BLaER1 (cell line): ENCODE measurements around the gene APPL2.
"Not testable (repeated sequence)": the region's sequence is repeated elsewhere in the genome, so short reads cannot be mapped to it uniquely, and the experiment has no call there.

Experiments
- H3K27ac ChIP-seq: shearing (Covaris generic); formaldehyde crosslinking; 2 replicates; pipeline ENCODE4 v1.8.1; 2022
- H3K27me3 ChIP-seq: shearing (Covaris generic); formaldehyde crosslinking; 2 replicates; pipeline ENCODE4 v1.8.1; 2022
- H3K36me3 ChIP-seq: shearing (Covaris generic); formaldehyde crosslinking; 2 replicates; pipeline ENCODE4 v1.8.1; 2022
- H3K4me1 ChIP-seq: shearing (Covaris generic); formaldehyde crosslinking; 2 replicates; pipeline ENCODE4 v1.8.1; 2022
- H3K4me2 ChIP-seq: shearing (Covaris generic); formaldehyde crosslinking; 2 replicates; pipeline ENCODE4 v1.8.1; 2022
- H3K4me3 ChIP-seq: shearing (Covaris generic); formaldehyde crosslinking; 2 replicates; pipeline ENCODE4 v1.8.1; 2022
- H3K9ac ChIP-seq: shearing (Covaris generic); formaldehyde crosslinking; 2 replicates; pipeline ENCODE4 v1.8.1; 2022
- H3K9me3 ChIP-seq: shearing (Covaris generic); formaldehyde crosslinking; 2 replicates; pipeline ENCODE4 v1.8.1; 2022
- H4K20me1 ChIP-seq: shearing (Covaris generic); formaldehyde crosslinking; 2 replicates; pipeline ENCODE4 v1.8.1; 2022
- Cebpa-rat ChIP-seq: shearing (Covaris generic); IDR thresholded peaks from 2 replicates; pipeline ENCODE4 v1.8.1; 2022

The APPL2 gene

GRCh38 chr12:105257321-105257728 is 21.4 kb upstream of the APPL2 start:
- H3K9ac ChIP-seq, result no peak overlapping the region
- no peak for TF ChIP-seq Cebpa-rat
- H3K4me2 ChIP-seq, result no peak overlapping the region
- H3K9me3 ChIP-seq, result peaks cover 14% of the 10 kb centered on the region; the same call in 1 of the 2 replicates
- H3K36me3 ChIP-seq, result no peaks in the 10 kb centered on the region
- H3K4me3 ChIP-seq, result no peak overlapping the region
- no peaks in the 10 kb centered on the region for H4K20me1 ChIP-seq
- H3K4me1 ChIP-seq, result no peaks in the 10 kb centered on the region
- no peak overlapping the region for H3K27ac ChIP-seq
- H3K27me3 ChIP-seq, result no peaks in the 10 kb centered on the region

DNA sequence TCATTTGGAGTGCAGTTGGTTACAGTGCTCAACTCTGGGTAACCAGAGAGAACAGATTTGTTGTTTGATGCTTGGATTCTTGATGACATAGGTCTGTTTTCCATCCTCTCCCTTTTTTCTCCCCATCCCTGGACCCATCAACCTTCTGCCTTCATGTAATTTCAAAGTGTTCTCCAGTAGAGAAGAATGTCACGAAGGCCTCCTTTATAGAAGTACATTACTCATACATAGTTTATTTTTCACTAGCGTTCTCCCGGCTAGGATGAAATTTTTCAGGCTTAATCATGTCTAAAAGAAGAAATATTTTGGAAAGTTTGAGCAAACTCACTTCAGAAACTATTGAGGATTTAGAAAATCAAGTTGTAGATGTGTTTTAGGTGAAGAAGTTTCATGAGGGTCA is 20.9 kb upstream of the APPL2 start:
- Histone ChIP-seq H3K27me3 (no peaks in the 10 kb centered on the region), H3K4me1 (no peaks in the 10 kb centered on the region), H3K9me3 (peaks cover 14% of the 10 kb centered on the region; the same call in 1 of the 2 replicates), H3K27ac (no peak overlapping the region), H3K9ac (no peak overlapping the region), H4K20me1 (no peaks in the 10 kb centered on the region), H3K4me2 (no peak overlapping the region), H3K36me3 (no peaks in the 10 kb centered on the region), H3K4me3 (no peak overlapping the region)
- no peak for TF ChIP-seq Cebpa-rat

DNA sequence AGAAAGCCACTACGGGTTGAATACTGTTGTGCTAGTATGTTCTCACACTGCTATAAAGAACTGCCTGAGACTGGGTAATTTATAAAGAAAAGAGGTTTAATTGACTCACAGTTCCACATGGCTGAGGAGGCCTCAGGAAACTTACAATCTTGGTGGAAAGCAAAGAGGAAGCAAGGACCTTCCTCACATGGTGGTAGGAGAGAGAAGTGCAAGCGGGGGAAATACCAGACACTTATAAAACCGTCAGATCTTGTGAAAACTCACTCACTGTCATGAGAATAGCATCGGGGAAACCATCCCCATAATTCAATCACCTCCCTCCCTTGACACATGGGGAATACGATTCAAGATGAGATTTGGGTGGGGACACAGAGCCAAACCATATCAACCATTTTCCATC is 20.5 kb upstream of the APPL2 start:
- not testable (repeated sequence) for H3K27me3 ChIP-seq, H3K36me3 ChIP-seq, H4K20me1 ChIP-seq, H3K4me2 ChIP-seq, H3K4me3 ChIP-seq, H3K9ac ChIP-seq, H3K27ac ChIP-seq, H3K4me1 ChIP-seq
- peaks cover 14% of the 10 kb centered on the region; the same call in 1 of the 2 replicates for H3K9me3 ChIP-seq

DNA sequence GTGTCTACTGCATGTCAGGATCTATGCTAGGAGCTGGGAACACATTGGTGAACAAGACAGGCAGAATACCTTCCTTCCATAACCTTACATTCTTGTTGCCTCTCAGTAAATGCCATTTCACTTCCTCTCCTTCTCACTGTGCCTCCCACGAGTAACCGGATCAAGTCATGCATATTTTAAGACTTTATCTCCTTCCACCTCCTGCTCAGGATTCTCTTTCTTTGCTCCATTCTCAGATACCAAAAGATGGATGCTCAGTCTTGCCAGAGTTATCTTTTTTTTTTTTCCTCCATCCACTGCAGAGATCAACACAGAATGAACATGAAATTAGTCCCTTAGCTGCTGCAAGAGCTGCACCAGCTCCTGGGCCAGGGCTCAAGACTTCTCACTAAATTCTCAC is 20.0 kb upstream of the APPL2 start:
- TF ChIP-seq Cebpa-rat, result no peak
- H3K9me3 ChIP-seq, result peaks cover 14% of the 10 kb centered on the region; the same call in 1 of the 2 replicates
- no peaks in the 10 kb centered on the region for H3K36me3 ChIP-seq
- H3K27ac ChIP-seq, result no peak overlapping the region
- no peaks in the 10 kb centered on the region for H3K4me1 ChIP-seq
- H3K27me3 ChIP-seq, result no peaks in the 10 kb centered on the region
- no peak overlapping the region for H3K9ac ChIP-seq
- H3K4me2 ChIP-seq, result no peak overlapping the region
- H3K4me3 ChIP-seq, result no peak overlapping the region
- no peaks in the 10 kb centered on the region for H4K20me1 ChIP-seq

DNA sequence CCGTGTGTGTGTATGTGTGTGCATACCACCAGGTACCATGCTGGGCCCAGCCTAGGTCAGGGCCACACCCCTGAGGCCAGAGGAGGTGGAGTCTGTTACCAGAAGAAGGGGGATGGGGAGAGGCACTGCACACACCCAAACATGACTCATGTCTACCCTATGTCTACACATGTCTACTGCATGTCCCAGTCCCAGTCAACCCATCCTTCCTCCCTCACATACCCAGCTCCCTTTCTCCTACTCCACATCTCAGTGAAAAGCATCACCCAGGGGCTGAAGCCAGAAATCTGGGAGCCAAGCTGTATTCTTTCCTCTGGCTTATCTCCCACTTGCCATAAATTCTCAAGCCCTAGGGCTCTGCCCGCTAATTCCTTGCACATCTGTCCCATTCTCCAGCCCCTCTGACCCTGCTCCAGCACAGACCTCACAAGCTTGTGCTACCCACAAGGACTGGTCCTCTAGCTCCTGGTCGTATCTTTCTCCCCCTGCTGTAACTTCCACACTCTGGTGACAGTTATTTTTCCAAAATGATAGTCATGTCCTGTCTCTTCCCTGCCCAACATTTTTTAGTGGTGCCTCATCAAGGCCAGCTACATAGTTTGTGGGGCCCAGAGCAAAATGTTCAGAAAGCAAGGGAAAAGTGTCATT is 18.0 kb upstream of the APPL2 start:
- H3K27ac ChIP-seq, result no peak overlapping the region
- no peak overlapping the region for H3K4me2 ChIP-seq

DNA sequence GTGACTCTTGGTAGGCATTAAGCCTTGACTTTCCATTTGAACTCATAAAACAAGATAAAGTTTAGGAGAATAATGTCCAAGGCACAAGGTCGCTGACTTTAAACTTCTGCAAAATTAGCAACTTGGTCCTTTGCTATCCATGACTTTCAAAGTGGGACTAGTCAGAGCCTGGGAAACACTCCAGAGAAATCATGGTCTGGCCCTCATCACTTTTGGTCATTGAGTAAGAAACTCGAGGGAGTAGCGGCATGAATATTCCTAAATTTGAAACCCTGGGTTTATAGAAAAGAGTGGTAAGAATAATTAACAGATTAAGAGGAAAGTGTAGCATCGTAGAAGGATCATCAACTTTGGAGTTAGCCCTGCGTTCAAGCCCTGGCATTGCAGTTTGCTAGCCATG is 16.9 kb upstream of the APPL2 start:
- no peaks in the 10 kb centered on the region for H3K36me3 ChIP-seq
- H3K27me3 ChIP-seq, result no peaks in the 10 kb centered on the region
- no peaks in the 10 kb centered on the region for H3K4me1 ChIP-seq
- no peak overlapping the region for H3K4me3 ChIP-seq
- no peak overlapping the region for H3K9ac ChIP-seq
- H4K20me1 ChIP-seq, result no peaks in the 10 kb centered on the region
- TF ChIP-seq Cebpa-rat, result no peak
- no peak overlapping the region for H3K4me2 ChIP-seq
- H3K9me3 ChIP-seq, result peaks cover 11% of the 10 kb centered on the region; the same call in 1 of the 2 replicates
- H3K27ac ChIP-seq, result no peak overlapping the region

More for the DNA sequence above, 18.0 kb upstream of the APPL2 start:
- Histone ChIP-seq H3K9me3 (peaks cover 11% of the 10 kb centered on the region; the same call in 1 of the 2 replicates), H3K4me3 (no peak overlapping the region), H3K27me3 (no peaks in the 10 kb centered on the region), H4K20me1 (no peaks in the 10 kb centered on the region), H3K4me1 (no peaks in the 10 kb centered on the region), H3K9ac (no peak overlapping the region), H3K36me3 (no peaks in the 10 kb centered on the region)
- TF ChIP-seq Cebpa-rat, result no peak

DNA sequence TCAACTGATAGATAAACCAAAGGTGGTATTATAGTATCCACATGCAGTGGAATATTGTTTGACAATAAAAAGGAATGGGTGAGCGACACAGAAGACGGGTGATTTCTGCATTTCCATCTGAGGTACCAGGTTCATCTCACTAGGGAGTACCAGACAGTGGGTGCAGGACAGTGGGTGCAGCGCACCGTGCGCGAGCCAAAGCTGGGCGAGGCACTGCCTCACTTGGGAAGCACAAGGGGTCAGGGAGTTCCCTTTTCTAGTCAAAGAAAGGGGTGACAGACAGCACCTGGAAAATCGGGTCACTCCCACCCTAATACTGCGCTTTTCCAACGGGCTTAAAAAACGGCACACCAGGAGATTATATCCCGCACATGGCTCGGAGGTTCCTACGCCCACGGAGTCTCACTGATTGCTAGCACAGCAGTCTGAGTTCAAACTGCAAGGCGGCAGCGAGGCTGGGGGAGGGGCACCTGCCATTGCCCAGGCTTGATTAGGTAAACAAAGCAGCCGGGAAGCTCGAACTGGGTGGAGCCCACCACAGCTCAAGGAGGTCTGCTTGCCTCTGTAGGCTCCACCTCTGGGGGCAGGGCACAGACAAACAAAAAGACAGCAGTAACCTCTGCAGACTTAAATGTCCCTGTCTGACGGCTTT is 9.9 kb upstream of the APPL2 start:
- not testable (repeated sequence) for H3K4me2 ChIP-seq, H3K4me3 ChIP-seq, H3K9me3 ChIP-seq, H3K27me3 ChIP-seq, H3K4me1 ChIP-seq, H4K20me1 ChIP-seq, H3K9ac ChIP-seq, H3K36me3 ChIP-seq, H3K27ac ChIP-seq

DNA sequence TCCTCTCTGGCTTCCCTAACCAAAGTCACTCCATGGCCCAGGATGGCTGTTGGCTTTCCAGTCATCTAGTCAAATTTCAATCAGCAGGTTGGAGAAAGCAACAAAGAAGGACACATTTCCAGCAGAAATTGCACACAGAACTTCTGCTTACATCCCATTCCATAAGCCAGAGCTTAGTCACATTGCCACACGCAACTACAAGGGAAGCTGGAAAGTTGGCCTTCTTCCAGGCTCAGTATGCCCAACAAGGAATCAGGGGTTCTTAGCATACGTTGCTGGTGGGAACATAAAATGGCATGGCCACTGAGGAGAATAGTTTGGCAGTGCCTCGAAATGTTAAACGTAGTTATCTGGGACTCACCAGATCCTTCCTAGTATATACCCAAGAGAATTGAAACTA is 9.3 kb upstream of the APPL2 start:
- H3K4me2 ChIP-seq, result no peak overlapping the region
- TF ChIP-seq Cebpa-rat, result no peak

DNA sequence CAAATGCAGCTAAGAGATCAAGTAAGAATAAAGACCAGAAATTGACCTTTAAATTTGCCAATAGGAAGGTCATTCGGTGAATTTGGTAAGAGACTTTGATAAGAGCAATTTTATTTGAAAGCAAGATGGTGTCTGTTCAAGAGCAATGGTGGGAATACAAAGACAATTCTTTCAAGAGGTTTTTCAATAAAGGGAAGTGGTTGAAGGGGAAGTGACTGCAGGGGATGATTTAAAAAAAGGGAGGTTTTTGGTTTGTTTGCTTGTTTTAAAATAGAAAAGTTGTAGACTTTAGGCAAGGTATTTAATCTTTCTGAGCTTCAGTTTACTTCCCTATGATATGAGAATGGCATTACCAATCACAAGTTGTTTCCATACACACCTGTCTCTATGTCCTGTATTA is 4.3 kb upstream of the APPL2 start:
- Histone ChIP-seq H3K4me1 (peaks cover 21% of the 10 kb centered on the region), H3K36me3 (no peaks in the 10 kb centered on the region), H3K4me2 (0 out of 2 replicates have a peak overlapping the region, but pooled peaks have one; percentile 30), H3K9me3 (peaks cover 4% of the 10 kb centered on the region; the same call in 1 of the 2 replicates), H3K9ac (no peak overlapping the region), H3K4me3 (no peak overlapping the region), H3K27ac (no peak overlapping the region), H4K20me1 (no peaks in the 10 kb centered on the region), H3K27me3 (no peaks in the 10 kb centered on the region)
- TF ChIP-seq Cebpa-rat, result no peak

More for the DNA sequence above, 9.3 kb upstream of the APPL2 start:
- no peak overlapping the region for H3K4me3 ChIP-seq
- H4K20me1 ChIP-seq, result no peaks in the 10 kb centered on the region
- H3K36me3 ChIP-seq, result no peaks in the 10 kb centered on the region
- H3K27ac ChIP-seq, result no peak overlapping the region
- H3K4me1 ChIP-seq, result peaks cover 5% of the 10 kb centered on the region
- peaks cover 8% of the 10 kb centered on the region; the same call in 1 of the 2 replicates for H3K9me3 ChIP-seq
- no peak overlapping the region for H3K9ac ChIP-seq
- H3K27me3 ChIP-seq, result no peaks in the 10 kb centered on the region

DNA sequence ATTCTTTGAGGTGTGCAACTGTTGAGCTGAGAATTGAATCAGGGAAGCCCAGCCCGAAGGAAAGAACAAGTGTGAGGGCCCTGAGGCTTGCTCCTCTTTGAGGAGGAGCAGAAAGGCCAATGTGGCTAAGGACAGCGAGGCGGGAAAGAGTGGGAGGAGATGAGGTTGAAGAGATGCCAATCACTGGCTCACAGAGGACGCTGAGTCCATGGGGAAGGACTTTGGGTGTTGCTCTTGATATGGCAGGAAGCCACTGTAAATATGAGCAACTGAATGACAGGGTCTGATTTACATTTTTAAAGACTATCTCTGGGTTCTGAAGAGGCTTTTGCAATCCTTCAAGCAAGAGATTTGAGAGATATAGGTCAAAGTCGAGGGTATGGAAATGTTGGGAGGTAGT is 3.3 kb upstream of the APPL2 start:
- no peak overlapping the region for H3K27ac ChIP-seq
- no peak overlapping the region for H3K4me2 ChIP-seq
- no peak overlapping the region for H3K9ac ChIP-seq
- H3K27me3 ChIP-seq, result no peaks in the 10 kb centered on the region
- no peak for TF ChIP-seq Cebpa-rat
- no peak overlapping the region for H3K4me3 ChIP-seq
- no peaks in the 10 kb centered on the region for H4K20me1 ChIP-seq
- H3K9me3 ChIP-seq, result no peaks in the 10 kb centered on the region
- H3K36me3 ChIP-seq, result no peaks in the 10 kb centered on the region
- peaks cover 31% of the 10 kb centered on the region for H3K4me1 ChIP-seq
